HG03103 (cell line): Measurements from ENCODE around the gene RHBDD3.

Source experiments
- ATAC-seq: cut with Tn5 transposase; IDR thresholded peaks from one replicate; pipeline ENCODE4 v1.9.1; 2021; ENCODE audit warnings: low read depth; ENCODE audit not compliant: unreplicated experiment

RHBDD3 gene

GRCh38 chr22:29306835-29307595 lies 39.2 kb upstream of the RHBDD3 start:
- no peak for ATAC-seq

GRCh38 chr22:29306175-29306834 lies 38.5 kb upstream of the RHBDD3 start, which contains the start of gene GAS2L1:
Gene GAS2L1, plus strand, starts transcription at chr22:29306650. Its CDS starts 1,456 bp downstream, at chr22:29308106.
- ATAC-seq = no peak

DNA sequence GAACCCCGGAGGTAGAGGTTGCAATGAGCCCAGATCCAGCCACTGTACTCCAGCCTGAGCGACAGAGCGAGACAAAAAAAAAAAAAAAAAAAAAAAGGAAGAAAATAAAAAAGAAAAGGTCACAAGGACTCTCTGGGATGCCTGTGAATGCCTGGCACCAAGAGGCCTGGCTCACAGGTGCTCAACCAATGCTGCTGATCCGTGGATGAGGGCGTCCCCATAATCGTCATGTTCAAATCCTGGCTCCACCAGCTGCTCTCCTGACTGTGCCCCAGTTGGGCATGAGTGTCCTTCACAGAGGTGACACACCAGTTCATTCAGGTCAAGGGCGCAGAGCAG lies 38.0 kb upstream of the RHBDD3 start:
- no peak for ATAC-seq

- ATAC-seq = no peak
Measured at GRCh38 chr22:29302681-29303465, 35.1 kb upstream of the RHBDD3 start.

DNA sequence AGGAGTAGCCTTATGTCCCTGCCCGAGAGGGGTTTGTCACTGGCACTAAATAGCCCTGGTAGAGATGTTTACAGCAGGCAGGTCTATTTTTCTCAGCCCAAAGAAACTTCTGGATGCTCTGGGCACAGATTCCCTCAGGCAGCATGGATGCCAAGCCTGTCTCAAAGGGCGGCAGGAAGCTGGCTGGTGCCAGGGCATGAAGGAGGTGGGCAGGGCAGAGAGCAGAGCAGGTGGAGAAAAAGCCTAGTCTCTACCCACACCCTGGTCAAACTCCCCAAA lies 34.6 kb upstream of the RHBDD3 start:
- no peak for ATAC-seq

GRCh38 chr22:29301716-29302401 lies 34.1 kb upstream of the RHBDD3 start:
- no peak for ATAC-seq

DNA sequence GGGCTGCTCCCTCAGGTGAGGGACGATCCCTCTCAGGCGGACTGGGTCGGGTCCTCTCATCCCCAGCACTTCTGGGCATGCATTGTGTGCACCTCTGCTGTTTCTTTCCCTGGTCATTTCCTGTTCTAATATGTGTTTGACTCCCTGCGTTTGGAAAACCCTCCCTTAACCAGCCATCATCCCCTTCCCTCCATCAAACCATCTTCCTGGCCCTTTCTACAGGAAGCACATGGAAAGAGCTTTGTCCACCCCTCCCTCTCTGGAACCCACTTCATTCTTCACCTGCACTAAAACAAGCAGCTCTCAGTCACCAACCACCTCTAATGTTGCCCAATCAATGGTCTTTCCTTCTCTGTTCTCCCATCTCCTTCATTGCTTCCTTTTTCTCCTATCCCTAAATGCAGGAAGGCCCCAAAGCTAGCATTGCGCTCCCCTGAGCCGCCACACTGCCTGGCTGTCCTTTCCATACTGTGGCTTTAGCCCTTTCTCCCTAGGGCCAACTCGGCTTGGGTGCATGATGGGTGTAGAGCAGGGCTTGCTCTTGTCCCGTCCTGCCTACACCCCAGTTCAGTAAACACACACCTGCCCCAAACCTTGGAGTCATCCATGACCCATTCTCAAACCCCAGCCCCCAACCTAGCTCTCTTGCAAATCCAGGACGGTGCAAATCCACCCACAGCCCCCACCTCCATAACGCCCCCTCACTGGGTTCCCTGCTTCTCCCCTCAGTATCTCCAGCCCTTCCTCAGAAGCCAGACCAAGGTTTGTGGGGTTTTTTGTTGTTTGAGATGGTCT lies 33.2 kb upstream of the RHBDD3 start:
- no peak for ATAC-seq

DNA sequence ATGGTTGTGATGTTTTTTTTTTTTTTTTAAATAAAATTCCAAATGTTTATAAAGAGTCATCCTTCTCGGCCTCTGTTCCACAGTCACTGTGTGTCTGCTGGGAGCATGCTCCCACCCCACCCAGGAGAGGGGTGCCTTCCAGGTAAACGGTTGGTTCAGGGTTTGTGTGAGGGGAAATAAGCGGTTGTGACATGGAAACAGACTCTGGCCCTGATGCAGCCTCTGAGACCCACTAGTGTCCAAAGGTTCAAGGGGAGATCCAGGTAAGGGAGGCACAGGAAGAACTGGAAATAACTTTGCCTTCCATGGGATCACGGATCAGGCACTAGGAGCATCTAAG lies 32.7 kb upstream of the RHBDD3 start:
- ATAC-seq = no peak

DNA sequence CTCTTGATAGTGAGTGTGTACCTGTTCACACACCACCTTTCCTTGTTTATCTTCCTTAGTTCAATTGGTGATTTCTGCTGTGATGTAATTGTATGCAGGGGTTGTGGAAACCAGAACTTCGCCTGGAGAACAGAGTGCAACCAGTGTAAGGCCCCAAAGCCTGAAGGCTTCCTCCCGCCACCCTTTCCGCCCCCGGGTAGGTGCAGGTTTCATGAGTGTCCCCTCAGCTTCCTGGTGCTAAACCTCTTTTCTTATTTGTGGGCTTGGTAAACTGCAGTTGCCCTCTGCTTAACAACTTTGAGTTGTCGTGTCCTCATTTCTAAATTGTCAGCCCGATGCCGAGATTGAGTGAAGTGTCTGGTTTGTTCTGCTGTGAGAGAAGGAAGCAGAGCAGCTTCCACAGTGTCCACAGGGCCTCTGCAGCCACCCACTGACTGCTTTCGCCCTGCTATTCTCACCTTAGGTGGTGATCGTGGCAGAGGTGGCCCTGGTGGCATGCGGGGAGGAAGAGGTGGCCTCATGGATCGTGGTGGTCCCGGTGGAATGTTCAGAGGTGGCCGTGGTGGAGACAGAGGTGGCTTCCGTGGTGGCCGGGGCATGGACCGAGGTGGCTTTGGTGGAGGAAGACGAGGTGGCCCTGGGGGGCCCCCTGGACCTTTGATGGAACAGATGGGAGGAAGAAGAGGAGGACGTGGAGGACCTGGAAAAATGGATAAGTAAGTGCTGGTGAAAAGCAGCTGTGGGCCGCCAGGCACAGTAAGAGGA lies 31.5 kb upstream of the RHBDD3 start:
- no peak for ATAC-seq

- ATAC-seq = no peak
Measured at GRCh38 chr22:29298641-29299040, 30.9 kb upstream of the RHBDD3 start.

GRCh38 chr22:29292379-29292778 lies 24.6 kb upstream of the RHBDD3 start:
- no peak for ATAC-seq

DNA sequence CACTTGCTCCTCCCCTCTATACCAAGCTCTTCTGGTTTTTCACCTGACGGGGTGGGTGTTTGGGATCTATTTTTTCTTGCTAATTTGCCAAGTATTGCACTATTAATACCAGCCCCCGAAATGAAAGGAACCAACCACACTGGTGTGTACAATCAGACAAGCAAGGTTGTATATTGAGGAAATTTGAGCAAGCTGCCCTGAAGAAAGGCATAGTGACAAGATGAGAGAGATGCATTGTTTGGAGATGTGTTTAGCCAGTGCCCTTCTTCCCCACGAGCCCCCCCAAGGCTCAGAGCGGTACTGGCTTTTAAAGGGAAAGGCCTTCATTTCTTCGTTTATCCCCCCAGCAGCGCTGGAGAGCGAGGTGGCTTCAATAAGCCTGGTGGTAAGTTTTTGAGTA lies 23.4 kb upstream of the RHBDD3 start:
- ATAC-seq = no peak

DNA sequence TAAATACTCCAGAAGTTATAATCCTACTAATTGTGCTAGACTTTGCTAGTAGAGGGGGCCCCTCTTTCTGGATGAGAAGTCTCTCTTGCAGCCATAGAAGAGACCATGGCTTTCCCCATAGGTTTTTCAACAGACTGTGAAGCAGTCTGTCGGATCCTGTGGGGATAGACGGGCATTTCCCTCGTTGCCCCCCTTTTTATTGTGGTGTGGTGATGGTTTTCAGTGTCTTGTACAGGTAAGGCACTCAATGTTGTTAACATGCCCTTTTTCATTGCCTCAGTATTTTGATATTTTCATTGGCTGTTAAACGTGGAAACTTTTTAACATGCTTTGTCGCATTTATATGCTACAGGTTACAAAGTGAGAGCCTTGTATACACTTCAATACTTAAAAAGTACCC lies 22.3 kb upstream of the RHBDD3 start:
- no peak for ATAC-seq

DNA sequence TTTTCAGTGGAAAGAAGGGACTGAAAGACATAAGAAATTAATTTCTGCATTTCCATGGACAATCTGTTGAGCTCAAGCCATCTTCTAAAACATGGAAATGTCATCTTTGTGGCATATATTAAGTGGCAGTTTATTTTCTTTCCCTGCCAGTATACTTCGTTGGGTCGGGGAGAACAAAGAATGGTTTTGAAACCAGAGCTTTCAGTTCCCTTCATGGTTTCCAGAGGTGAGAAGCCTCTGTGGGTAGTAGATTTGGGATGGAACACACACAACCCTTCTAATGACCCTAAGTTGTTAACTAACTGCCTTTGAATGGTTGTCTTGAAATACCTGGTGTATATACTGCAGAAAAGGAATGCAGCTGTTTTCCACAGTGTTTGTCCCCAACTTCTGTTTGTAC lies 21.1 kb upstream of the RHBDD3 start:
- ATAC-seq = no peak

DNA sequence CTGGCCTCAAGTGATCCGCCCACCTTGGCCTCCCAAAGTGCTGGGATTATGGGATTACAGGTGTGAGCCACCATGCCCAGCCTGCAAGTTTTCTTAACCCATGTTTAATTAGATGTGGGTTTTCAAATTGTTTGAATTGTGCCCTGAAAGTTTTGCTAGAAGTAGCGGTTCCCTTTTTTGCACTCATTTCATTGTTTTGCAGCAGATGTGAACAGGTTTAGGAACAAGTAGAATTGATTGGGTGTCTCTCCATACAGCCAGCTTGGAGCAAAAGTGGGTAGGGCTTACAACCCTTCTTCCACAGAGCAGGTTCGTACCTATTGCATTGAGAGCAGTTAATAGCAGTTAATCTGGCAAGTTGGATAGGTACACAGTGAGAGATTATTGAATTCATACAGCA lies 16.4 kb upstream of the RHBDD3 start:
- no peak for ATAC-seq

- no peak for ATAC-seq
Measured at GRCh38 chr22:29277927-29278326, 10.1 kb upstream of the RHBDD3 start.

DNA sequence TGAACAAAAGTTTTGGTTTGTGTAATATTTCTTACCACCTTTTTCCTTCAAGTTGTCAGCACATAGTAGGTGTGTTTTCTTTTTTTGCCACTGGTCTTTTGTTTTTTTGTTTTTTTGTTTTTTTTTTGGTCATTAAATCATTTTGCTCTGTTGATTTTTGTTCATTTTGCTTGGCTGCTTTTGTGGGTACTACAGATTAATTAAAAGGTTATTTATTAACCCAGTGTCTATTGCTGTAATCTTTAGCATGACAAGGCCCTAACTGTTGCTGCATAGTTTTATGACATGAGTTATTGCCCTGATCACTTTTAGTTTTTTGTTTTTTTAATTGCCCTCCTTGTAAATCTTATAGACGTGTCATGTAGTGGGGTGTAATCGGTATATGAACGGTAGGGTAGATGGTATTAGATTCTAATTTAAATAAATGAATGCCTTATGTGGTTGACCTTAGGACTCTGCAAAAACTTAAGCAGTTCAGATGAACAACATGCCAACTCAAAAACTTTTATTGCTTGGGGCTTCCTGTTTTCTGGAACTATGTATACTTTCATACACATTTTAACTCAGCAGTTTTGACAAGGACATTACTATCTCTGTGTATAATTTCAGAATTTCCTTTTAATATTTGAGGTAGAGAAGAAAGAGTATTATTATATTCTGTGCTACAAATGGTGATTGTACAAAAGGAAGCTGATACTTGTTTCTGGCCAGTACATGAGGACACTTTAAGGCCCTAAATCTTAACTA lies 8.2 kb upstream of the RHBDD3 start:
- no peak for ATAC-seq

DNA sequence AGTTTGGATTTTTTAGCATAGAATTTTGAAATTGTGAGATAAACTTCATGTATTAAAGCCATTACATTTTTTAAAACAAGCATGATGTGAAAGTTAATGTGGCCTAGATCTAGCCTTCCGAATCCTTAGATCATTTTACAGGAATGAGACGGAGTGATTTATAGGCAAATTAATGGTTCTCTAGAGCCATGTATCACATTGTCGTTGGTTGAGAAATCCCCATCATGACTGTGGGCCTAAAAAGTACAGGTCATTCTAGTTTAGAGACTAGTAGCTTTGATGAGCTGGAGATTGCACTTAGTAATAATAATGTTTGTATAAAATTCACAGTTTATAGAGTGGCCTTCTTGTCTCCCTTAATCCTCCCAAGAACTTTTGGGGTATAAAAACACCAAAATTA lies 7.4 kb upstream of the RHBDD3 start:
- no peak for ATAC-seq

GRCh38 chr22:29272624-29273023 lies 4.8 kb upstream of the RHBDD3 start:
- no peak for ATAC-seq
